Endothelial cell of umbilical vein (primary cell): ENCODE measurements around the gene CELSR1. TPM values are rescaled to one million over a fixed set of nuclear protein-coding genes. Genes with fewer than 3 reads are reported as not detected.

ENCODE experiments used
- BruUV-seq: library from RNA; stranded (reverse); fragments of 400-500 nt; replicated peaks from 2 replicates; lab custom pipeline; 2021; lab: Mats Ljungman, UMichigan
- CTCF ChIA-PET: fragments of 300-600, 350-600 bp; sonication (Branson Sonifier 250); formaldehyde crosslinking; loops from one replicate; lab custom pipeline; 2021; ENCODE audit warnings: antibody characterized with exemption, inconsistent platforms; lab: Charles Lee
- POLR2A ChIA-PET: fragments of 300-600, 350-600 bp; sonication (Branson Sonifier 250); formaldehyde crosslinking; loops from one replicate; lab custom pipeline; 2021; ENCODE audit warnings: antibody characterized with exemption, inconsistent platforms; lab: Charles Lee
- DNase-seq: peaks from one replicate; pipeline ENCODE4 v3.0.0-alpha.2; 2011; ENCODE audit warnings: low read depth, low spot score
- FAIRE-seq: peaks from 2 replicates; lab custom pipeline; 2011; peaks lifted over from hg19 to GRCh38; lab: Jason Lieb, UNC
- H2AFZ ChIP-seq: 2 replicates; pipeline ENCODE4 v1.6.0; 2012; ENCODE audit warnings: low read depth, low read length, control low read depth, inconsistent platforms
- H3K27ac ChIP-seq: 2 replicates; pipeline ENCODE4 v1.5.1; 2011; ENCODE audit warnings: low read depth, mild to moderate bottlenecking, control low read depth, low read length, moderate library complexity; ENCODE audit not compliant: insufficient read depth
- H3K27me3 ChIP-seq, 2 experiments: 2 replicates each; pipeline versions ENCODE4 v1.6.0 to v1.6.1; 2011; ENCODE audit warnings: low read length in 2 of 2, mixed read lengths in 1 of 2; ENCODE audit not compliant: control insufficient read depth in 2 of 2, insufficient read depth in 2 of 2
- H3K36me3 ChIP-seq, 2 experiments: 2 replicates in 1 of 2; 3 replicates in 1 of 2; pipeline ENCODE4 v1.5.1; 2011; ENCODE audit warnings: low read length in 2 of 2, mild to moderate bottlenecking in 1 of 2, moderate library complexity in 1 of 2; ENCODE audit not compliant: control insufficient read depth in 2 of 2, insufficient read depth in 2 of 2; ENCODE audit errors: extremely low read depth in 1 of 2
- H3K4me1 ChIP-seq: 3 replicates; pipeline ENCODE4 v1.5.1; 2011; ENCODE audit warnings: mild to moderate bottlenecking, low read length; ENCODE audit not compliant: control insufficient read depth, insufficient read depth; ENCODE audit errors: extremely low read depth
- H3K4me2 ChIP-seq: 2 replicates; pipeline ENCODE4 v1.6.1; 2011; ENCODE audit warnings: low read length, control low read depth, mixed read lengths; ENCODE audit not compliant: insufficient read depth
- H3K4me3 ChIP-seq, 3 experiments: fragments of 200-600 bp in 1 of 3; sonication (generic), shearing (Covaris generic) in 1 of 3; replicated peaks in 1 of 3; 2 replicates each; pipeline ENCODE4 v1.5.1; 2011 to 2016; ENCODE audit warnings: control low read depth in 3 of 3, low read length in 3 of 3, mild to moderate bottlenecking in 2 of 3, inconsistent platforms in 1 of 3, low read depth in 1 of 3, moderate library complexity in 1 of 3; ENCODE audit not compliant: insufficient read depth in 1 of 3
- H3K79me2 ChIP-seq: 2 replicates; pipeline ENCODE4 v1.6.0; 2012; ENCODE audit warnings: low read length, inconsistent platforms; ENCODE audit not compliant: control insufficient read depth, insufficient read depth
- H3K9ac ChIP-seq: replicated peaks from 2 replicates; pipeline ENCODE3; 2011; ENCODE audit warnings: low read length, control low read depth; ENCODE audit not compliant: insufficient read depth; ENCODE audit errors: extremely low read depth
- H3K9me1 ChIP-seq: replicated peaks from 3 replicates; pipeline ENCODE4 v1.6.0; 2011; ENCODE audit warnings: mild to moderate bottlenecking, low read length; ENCODE audit not compliant: control insufficient read depth, insufficient read depth; ENCODE audit errors: extremely low read depth
- H3K9me3 ChIP-seq: replicated peaks from 2 replicates; pipeline ENCODE4 v1.5.1; 2012; ENCODE audit warnings: low read length, inconsistent platforms; ENCODE audit not compliant: control insufficient read depth, insufficient read depth
- H4K20me1 ChIP-seq: replicated peaks from 2 replicates; pipeline ENCODE3; 2011; ENCODE audit warnings: mild to moderate bottlenecking, low read length; ENCODE audit not compliant: control insufficient read depth, insufficient read depth; ENCODE audit errors: extremely low read depth
- CTCF ChIP-seq, 2 donors: IDR thresholded peaks; 1 replicate in 1 of 2; 2 replicates in 1 of 2; pipeline ENCODE4 v1.5.1; 2011; ENCODE audit warnings: low read length in 2 of 2, mild to moderate bottlenecking in 2 of 2, moderate library complexity in 2 of 2, control low read depth in 1 of 2, inconsistent platforms in 1 of 2, low read depth in 1 of 2; ENCODE audit not compliant: insufficient read depth in 1 of 2; ENCODE audit errors: extremely low read depth in 1 of 2
- EZH2 ChIP-seq: IDR thresholded peaks from 2 replicates; pipeline ENCODE4 v1.6.1; 2012; ENCODE audit warnings: borderline replicate concordance, low read depth, mild to moderate bottlenecking, moderate library complexity, low read length, inconsistent platforms; ENCODE audit not compliant: severe bottlenecking
- FOS ChIP-seq: IDR thresholded peaks from 2 replicates; pipeline ENCODE4 v1.6.1; 2011; ENCODE audit warnings: mild to moderate bottlenecking, low read length, moderate library complexity, borderline replicate concordance; ENCODE audit not compliant: insufficient read depth
- GATA2 ChIP-seq: IDR thresholded peaks from 2 replicates; pipeline ENCODE4 v1.7.0; 2011; ENCODE audit warnings: low read depth, mild to moderate bottlenecking, moderate library complexity, mixed read lengths, low read length; ENCODE audit not compliant: insufficient read length, insufficient read depth
- JUN ChIP-seq: IDR thresholded peaks from 2 replicates; pipeline ENCODE4 v1.6.1; 2011; ENCODE audit warnings: borderline replicate concordance, low read depth; ENCODE audit not compliant: insufficient read length, insufficient read depth
- MYC ChIP-seq: IDR thresholded peaks from one replicate; pipeline ENCODE4 v1.6.1; 2011; ENCODE audit warnings: mild to moderate bottlenecking, low read depth, low read length
- POLR2A ChIP-seq: IDR thresholded peaks from 2 replicates; pipeline ENCODE4 v1.6.1; 2012; ENCODE audit warnings: low read depth, mild to moderate bottlenecking, control low read depth, low read length
- POLR2AphosphoS5 ChIP-seq: IDR thresholded peaks from 2 replicates; pipeline ENCODE4 v1.6.1; 2012; ENCODE audit warnings: low read depth, mild to moderate bottlenecking, control low read depth, low read length, moderate library complexity; ENCODE audit not compliant: insufficient read depth
- dilution Hi-C: fragments of 300-500 bp; cut with MboI; formaldehyde crosslinking; loops from one replicate; pipeline ENCODE4 v1.15.0; 2019; ENCODE audit warnings: low sequenced_read_pairs; ENCODE audit not compliant: extremely low pct_ligation_motif_present
- intact Hi-C: fragments of 100-400 bp; cut with micrococcal nuclease; formaldehyde crosslinking; loops from one replicate; pipeline ENCODE4 v1.10.0; 2022
- polyA plus RNA-seq, 4 experiments: library from polyadenylated mRNA; depleted of rRNA in 3 of 4; stranded (reverse) in 3 of 4; unstranded in 1 of 4; fragments of >200 nt; gene quantifications; 2 replicates each; pipeline versions ENCODE4 v1.2.1 to v1.2.3, GENCODE V29; 2011 to 2012; ENCODE audit warnings: missing spikeins in 1 of 4
- total RNA-seq: library from RNA; stranded (reverse); gene quantifications from 2 replicates; pipeline ENCODE4 v1.2.3, GENCODE V29; 2021

Gene CELSR1
- total and polyA plus RNA-seq, 2 donors (not counting 3 experiments of a cell fraction or from before 2014, with no cell fraction given) = 3.7 to 5.4 TPM

GRCh38 chr22:46469711-46470110 lies 67.7 kb downstream of the CELSR1 start:
- H2AFZ ChIP-seq = no peak overlapping the region
- FAIRE-seq = no peak
- no peak for DNase-seq
- H3K9ac ChIP-seq = no peak overlapping the region
- no peaks in the 10 kb centered on the region for H3K9me3 ChIP-seq
- H3K36me3 ChIP-seq = no peaks in the 10 kb centered on the region
- CTCF ChIA-PET = no interaction called here
- TF ChIP-seq GATA2 (no peak), JUN (no peak), POLR2A (no peak), POLR2AphosphoS5 (no peak), MYC (no peak), CTCF (IDR thresholded peaks at IDR 0.05; ENCODE audit: extremely low read depth in 1 of 2, insufficient read depth in 1 of 2, low read depth in 1 of 2, low read length in 2 of 2) (no peak), EZH2 (no peak), FOS (no peak)
- intact Hi-C loops (no loop called here), dilution Hi-C loops (no loop called here)
- H3K27me3 ChIP-seq = no peaks in the 10 kb centered on the region
- no peaks in the 10 kb centered on the region for H3K79me2 ChIP-seq
- no peaks in the 10 kb centered on the region for H4K20me1 ChIP-seq
- no peaks in the 10 kb centered on the region for H3K4me1 ChIP-seq
- H3K4me3 ChIP-seq = no peak overlapping the region
- H3K9me1 ChIP-seq = no peaks in the 10 kb centered on the region
- BruUV-seq = no TSS peak
- POLR2A ChIA-PET = no interaction called here
- H3K27ac ChIP-seq = no peak overlapping the region
- no peak overlapping the region for H3K4me2 ChIP-seq
